Keratinocyte (primary cell): ENCODE results near the gene SPATA9.
"Not testable (repeated sequence)": the region's sequence is repeated elsewhere in the genome, so short reads cannot be mapped to it uniquely, and the experiment has no call there.

Source experiments
- EZH2 ChIP-seq: IDR thresholded peaks from one replicate; pipeline ENCODE4 v1.6.1; 2012; ENCODE audit warnings: inconsistent platforms, mild to moderate bottlenecking, low read length, moderate library complexity
- TF ChIP-seq, protein P1 (sequence below), 3 experiments: IDR thresholded peaks in 1 of 3; conservative IDR thresholded peaks in 1 of 3; optimal IDR thresholded peaks in 1 of 3; 2 replicates in 2 of 3; 3 replicates in 1 of 3; pipeline versions ENCODE3 to v1.5.1; 2011; ENCODE audit warnings: low read length in 3 of 3, mild to moderate bottlenecking in 3 of 3, moderate library complexity in 2 of 3, control low read depth in 1 of 3, inconsistent platforms in 1 of 3; ENCODE audit not compliant: insufficient read depth in 2 of 3; ENCODE audit errors: extremely low read depth in 1 of 3

DNA sequence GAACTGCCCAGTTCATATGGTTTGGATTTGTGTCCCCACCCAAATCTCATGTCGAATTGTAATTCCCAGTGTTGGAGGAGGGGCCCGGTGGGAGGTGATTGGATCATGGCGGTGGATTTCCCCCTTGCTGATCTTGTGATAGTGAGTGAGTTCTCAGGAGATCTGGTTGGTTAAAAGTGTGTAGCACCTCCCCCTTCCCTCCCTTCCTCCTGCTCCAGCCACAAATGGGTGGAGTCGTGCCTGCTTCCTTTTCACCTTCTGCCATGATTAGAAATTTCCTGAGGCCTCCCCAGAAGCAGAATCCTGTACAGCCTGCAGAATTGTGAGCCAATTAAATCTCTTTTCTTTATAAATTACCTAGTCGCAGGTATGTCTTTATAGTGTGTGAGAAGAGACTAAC lies 23.4 kb upstream of the SPATA9 start:
- TF ChIP-seq, protein P1, sequence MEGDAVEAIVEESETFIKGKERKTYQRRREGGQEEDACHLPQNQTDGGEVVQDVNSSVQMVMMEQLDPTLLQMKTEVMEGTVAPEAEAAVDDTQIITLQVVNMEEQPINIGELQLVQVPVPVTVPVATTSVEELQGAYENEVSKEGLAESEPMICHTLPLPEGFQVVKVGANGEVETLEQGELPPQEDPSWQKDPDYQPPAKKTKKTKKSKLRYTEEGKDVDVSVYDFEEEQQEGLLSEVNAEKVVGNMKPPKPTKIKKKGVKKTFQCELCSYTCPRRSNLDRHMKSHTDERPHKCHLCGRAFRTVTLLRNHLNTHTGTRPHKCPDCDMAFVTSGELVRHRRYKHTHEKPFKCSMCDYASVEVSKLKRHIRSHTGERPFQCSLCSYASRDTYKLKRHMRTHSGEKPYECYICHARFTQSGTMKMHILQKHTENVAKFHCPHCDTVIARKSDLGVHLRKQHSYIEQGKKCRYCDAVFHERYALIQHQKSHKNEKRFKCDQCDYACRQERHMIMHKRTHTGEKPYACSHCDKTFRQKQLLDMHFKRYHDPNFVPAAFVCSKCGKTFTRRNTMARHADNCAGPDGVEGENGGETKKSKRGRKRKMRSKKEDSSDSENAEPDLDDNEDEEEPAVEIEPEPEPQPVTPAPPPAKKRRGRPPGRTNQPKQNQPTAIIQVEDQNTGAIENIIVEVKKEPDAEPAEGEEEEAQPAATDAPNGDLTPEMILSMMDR (optimal IDR thresholded peaks at IDR 0.05 in 1 of 3, IDR thresholded peaks at IDR 0.05 in 1 of 3, conservative IDR thresholded peaks at IDR 0.05 in 1 of 3; ENCODE audit: extremely low read depth in 1 of 3, insufficient read depth in 2 of 3, low read length in 3 of 3) = not testable (repeated sequence)
- not testable (repeated sequence) for TF ChIP-seq EZH2
